ENCODE measurements around the gene RTP5. TPM values are rescaled to one million over a fixed set of nuclear protein-coding genes. Genes with fewer than 3 reads are reported as not detected.

Gene RTP5
- total and polyA plus RNA-seq, 7 donors = 0.16 to 0.19 TPM; not detected in 5

GRCh38 chr2:241908686-241909420 lies 39.3 kb downstream of the RTP5 start:
- TF ChIP-seq POLR2AphosphoS5 (IDR thresholded peaks at IDR 0.05) = no peak
- TF ChIP-seq, protein P1, sequence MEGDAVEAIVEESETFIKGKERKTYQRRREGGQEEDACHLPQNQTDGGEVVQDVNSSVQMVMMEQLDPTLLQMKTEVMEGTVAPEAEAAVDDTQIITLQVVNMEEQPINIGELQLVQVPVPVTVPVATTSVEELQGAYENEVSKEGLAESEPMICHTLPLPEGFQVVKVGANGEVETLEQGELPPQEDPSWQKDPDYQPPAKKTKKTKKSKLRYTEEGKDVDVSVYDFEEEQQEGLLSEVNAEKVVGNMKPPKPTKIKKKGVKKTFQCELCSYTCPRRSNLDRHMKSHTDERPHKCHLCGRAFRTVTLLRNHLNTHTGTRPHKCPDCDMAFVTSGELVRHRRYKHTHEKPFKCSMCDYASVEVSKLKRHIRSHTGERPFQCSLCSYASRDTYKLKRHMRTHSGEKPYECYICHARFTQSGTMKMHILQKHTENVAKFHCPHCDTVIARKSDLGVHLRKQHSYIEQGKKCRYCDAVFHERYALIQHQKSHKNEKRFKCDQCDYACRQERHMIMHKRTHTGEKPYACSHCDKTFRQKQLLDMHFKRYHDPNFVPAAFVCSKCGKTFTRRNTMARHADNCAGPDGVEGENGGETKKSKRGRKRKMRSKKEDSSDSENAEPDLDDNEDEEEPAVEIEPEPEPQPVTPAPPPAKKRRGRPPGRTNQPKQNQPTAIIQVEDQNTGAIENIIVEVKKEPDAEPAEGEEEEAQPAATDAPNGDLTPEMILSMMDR (IDR thresholded peaks at IDR 0.05) = no peak
- no peak for TF ChIP-seq EP300 (IDR thresholded peaks at IDR 0.05)
- TF ChIP-seq POLR2A (IDR thresholded peaks at IDR 0.05) = no peak
- Histone ChIP-seq H3K27ac (no peak overlapping the region), H3K27me3 (no peaks in the 10 kb centered on the region), H3K4me3 (no peak overlapping the region), H3K36me3 (no peaks in the 10 kb centered on the region), H3K9me3 (no peaks in the 10 kb centered on the region), H3K4me1 (no peaks in the 10 kb centered on the region)
- intact Hi-C loops (cut with DNase I) = no loop called here
- no peak for DNase-seq
- 87 to 89% methylated on average over 26 of the region's 26 CpGs for WGBS, 2 donors

DNA sequence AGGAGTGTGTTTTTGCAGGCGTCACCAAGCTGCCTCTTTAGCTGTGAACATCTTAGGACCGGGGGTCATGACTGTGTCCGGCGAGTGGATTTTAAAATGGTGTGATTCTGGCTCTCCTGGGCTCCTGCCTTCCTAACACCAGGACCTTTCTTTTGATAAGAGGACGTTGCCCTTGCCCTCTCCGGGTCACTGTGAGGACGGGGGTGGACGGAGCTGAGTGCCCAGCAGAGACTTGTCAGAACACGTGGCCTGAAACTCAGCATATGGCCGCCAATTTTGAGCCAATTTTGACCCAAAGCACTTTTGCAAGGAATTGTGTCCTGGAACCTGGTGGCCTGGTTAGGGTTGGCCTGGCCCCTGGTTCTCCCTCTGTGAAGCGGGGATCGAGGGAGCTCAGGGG lies 40.2 kb downstream of the RTP5 start:
- Histone ChIP-seq H3K9me3 (no peaks in the 10 kb centered on the region), H3K27me3 (no peaks in the 10 kb centered on the region), H3K27ac (no peak overlapping the region), H3K4me3 (no peak overlapping the region), H3K4me1 (no peaks in the 10 kb centered on the region), H3K36me3 (no peaks in the 10 kb centered on the region)
- intact Hi-C loops (cut with DNase I) = no loop called here
- TF ChIP-seq POLR2AphosphoS5 (IDR thresholded peaks at IDR 0.05) = no peak
- TF ChIP-seq EP300 (IDR thresholded peaks at IDR 0.05) = no peak
- TF ChIP-seq, protein P1 (IDR thresholded peaks at IDR 0.05) = no peak
- no peak for TF ChIP-seq POLR2A (IDR thresholded peaks at IDR 0.05)
- 95 to 96% methylated on average over 12 of the region's 12 CpGs for WGBS, 2 donors
- no peak for DNase-seq

- Histone ChIP-seq H3K27me3 (no peaks in the 10 kb centered on the region), H3K36me3 (no peaks in the 10 kb centered on the region), H3K4me1 (no peaks in the 10 kb centered on the region), H3K27ac (no peak overlapping the region), H3K4me3 (no peak overlapping the region), H3K9me3 (no peaks in the 10 kb centered on the region)
- DNase-seq = no peak
- 94 to 95% methylated on average over 26 of the region's 26 CpGs for WGBS, 2 donors
- intact Hi-C loops (cut with DNase I) = no loop called here
- TF ChIP-seq EP300 (IDR thresholded peaks at IDR 0.05) (no peak), POLR2AphosphoS5 (IDR thresholded peaks at IDR 0.05) (no peak), POLR2A (IDR thresholded peaks at IDR 0.05) (no peak)
- TF ChIP-seq, protein P1 (IDR thresholded peaks at IDR 0.05) = no peak
Observed at GRCh38 chr2:241910604-241911520, 41.3 kb downstream of the RTP5 start.

DNA sequence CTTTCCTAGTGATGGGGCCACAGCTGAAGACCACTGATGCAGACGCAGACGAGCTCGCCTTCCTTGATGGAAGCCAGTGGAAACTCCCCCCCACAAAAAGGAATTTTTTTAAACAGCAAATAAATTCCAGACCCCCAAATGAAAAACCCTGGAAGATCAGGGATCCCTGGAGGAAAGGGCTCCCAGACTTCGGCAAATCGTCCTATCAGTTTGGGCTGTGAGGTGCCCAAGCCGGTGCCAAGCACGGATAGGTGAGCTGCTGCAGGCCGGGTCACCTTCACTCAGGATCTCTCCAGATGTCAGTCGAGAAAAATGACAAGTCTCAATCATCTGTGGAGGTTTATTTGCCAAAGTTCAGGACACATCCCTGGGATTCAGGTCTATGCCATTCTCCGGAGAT lies 42.0 kb downstream of the RTP5 start:
- intact Hi-C loops (cut with DNase I) = no loop called here
- H3K9me3 ChIP-seq = no peaks in the 10 kb centered on the region
- no peaks in the 10 kb centered on the region for H3K36me3 ChIP-seq
- no peak overlapping the region for H3K27ac ChIP-seq
- WGBS, 2 donors = 86 to 97% methylated on average over 10 of the region's 10 CpGs
- H3K4me3 ChIP-seq = no peak overlapping the region
- no peak for DNase-seq
- H3K27me3 ChIP-seq = no peaks in the 10 kb centered on the region
- H3K4me1 ChIP-seq = no peaks in the 10 kb centered on the region
- TF ChIP-seq, protein P1 (IDR thresholded peaks at IDR 0.05) = no peak
- TF ChIP-seq POLR2A (IDR thresholded peaks at IDR 0.05) (no peak), POLR2AphosphoS5 (IDR thresholded peaks at IDR 0.05) (no peak), EP300 (IDR thresholded peaks at IDR 0.05) (no peak)
